Activated CD4-positive, alpha-beta memory T cell treated with anti-CD3 and anti-CD28 coated beads for 36 hours (primary cell): ENCODE measurements around the gene HMGCR. TPM values are rescaled to one million over a fixed set of nuclear protein-coding genes. Genes with fewer than 3 reads are reported as not detected.

Experiments used
- CTCF ChIA-PET: fragments of 350-600 bp; sonication (Branson Sonifier 250); formaldehyde crosslinking; loops from one replicate; lab custom pipeline; 2021; ENCODE audit warnings: antibody characterized with exemption, inconsistent platforms; lab: Charles Lee
- POLR2A ChIA-PET: fragments of 350-600 bp; sonication (Branson Sonifier 250); formaldehyde crosslinking; loops from one replicate; lab custom pipeline; 2021; ENCODE audit warnings: antibody characterized with exemption; lab: Charles Lee
- DNase-seq: peaks from one replicate; pipeline ENCODE4 v3.0.0-alpha.2; 2020
- H3K27ac Mint-ChIP-seq: one replicate; pipeline ENCODE4 v1.8.0; 2021; ENCODE audit warnings: mixed read lengths
- H3K27me3 Mint-ChIP-seq: one replicate; pipeline ENCODE4 v1.8.0; 2021; ENCODE audit warnings: mixed read lengths
- H3K36me3 Mint-ChIP-seq: one replicate; pipeline ENCODE4 v1.8.0; 2021; ENCODE audit warnings: mixed read lengths
- H3K4me1 Mint-ChIP-seq: one replicate; pipeline ENCODE4 v1.8.0; 2021; ENCODE audit warnings: low read depth, mixed read lengths
- H3K4me3 Mint-ChIP-seq: one replicate; pipeline ENCODE4 v1.8.0; 2021; ENCODE audit warnings: mild to moderate bottlenecking, mixed read lengths
- H3K9me3 Mint-ChIP-seq: one replicate; pipeline ENCODE4 v1.8.0; 2021; ENCODE audit warnings: mixed read lengths
- intact Hi-C: fragments of 100-400 bp; cut with micrococcal nuclease; formaldehyde crosslinking; loops from one replicate; pipeline ENCODE4 v1.15.1; 2023
- total RNA-seq, 2 experiments: library from RNA; stranded (reverse); gene quantifications; one replicate each; pipeline ENCODE4 v1.2.3, GENCODE V29; 2021

HMGCR gene
- total RNA-seq, 2 experiments from 2014 or later: 57.7 to 68.6 TPM

DNA sequence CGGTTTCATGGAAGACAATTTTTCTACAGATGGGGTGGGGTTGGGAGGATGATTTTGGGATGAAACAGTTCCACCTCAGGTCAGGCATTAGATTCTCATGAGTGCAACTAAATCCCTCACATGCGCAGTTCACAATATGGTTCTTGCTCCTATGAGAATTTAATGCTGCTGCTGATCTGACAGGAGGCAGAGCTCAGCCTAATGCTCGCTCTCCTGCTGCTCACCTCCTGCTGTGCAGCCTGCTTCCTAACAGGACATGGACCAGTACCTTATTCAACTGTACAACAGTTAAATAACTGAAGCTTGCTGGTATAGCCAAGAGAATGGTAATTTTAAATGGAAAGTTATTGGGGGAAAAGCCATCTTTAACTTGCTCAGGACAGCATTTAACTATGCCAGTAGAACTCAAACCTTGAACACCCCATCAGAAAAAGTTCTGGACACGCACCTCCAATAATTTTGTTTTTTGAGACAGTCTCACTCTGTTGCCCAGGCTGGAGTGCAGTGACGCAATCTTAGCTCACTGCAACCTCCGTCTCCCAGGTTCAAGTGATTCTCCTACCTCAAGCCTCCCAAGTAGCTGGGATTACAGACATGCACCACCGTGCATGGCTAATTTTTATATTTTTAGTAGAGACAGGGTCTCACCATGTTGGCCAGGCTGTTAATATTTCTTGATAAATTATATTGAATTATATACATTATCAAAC, 27.7 kb downstream of the HMGCR start:
- intact Hi-C loops: no loop called here
- Mint-ChIP-seq H3K27ac (peak overlapping the region; percentile 33), H3K4me3 (no peak overlapping the region), H3K9me3 (no peaks in the 10 kb centered on the region), H3K36me3 (peaks cover 20% of the 10 kb centered on the region), H3K27me3 (no peaks in the 10 kb centered on the region), H3K4me1 (peaks cover 11% of the 10 kb centered on the region)
- ChIA-PET CTCF (no interaction called here), POLR2A (interaction anchor here (1.2 kb wide), 1 partner anchor 14 kb away, joined by 3 read pairs; no protein-coding TSS in a partner anchor)
- no peak for DNase-seq

DNA sequence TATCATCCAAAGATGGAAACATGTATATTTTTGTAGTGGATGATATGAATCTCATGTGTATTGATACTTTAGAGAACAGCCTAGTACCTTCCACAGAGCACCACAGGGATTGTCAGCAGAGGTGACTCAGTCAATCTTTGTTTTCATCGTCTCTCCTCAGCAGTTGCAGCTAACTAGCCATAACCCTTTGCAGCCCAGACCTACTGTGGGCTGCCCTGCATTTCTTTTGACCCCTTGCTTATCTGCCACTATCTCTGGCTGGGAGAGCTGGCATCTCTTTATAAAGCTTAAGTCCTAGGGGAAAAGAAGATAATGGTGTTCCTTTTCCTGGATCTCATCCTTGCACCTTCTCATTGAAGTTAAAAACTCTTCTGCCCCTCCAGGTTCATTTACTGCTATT, 28.7 kb downstream of the HMGCR start:
- no peak overlapping the region for H3K4me3 Mint-ChIP-seq
- H3K4me1 Mint-ChIP-seq: peaks cover 11% of the 10 kb centered on the region
- ChIA-PET POLR2A (interaction anchor here (0.7 kb wide), 1 partner anchor 132 kb away, joined by 3 read pairs; no protein-coding TSS in a partner anchor), CTCF (interaction anchor here (1.2 kb wide), 1 partner anchor 129 kb away, joined by 4 read pairs; the partner anchor contains the start of gene ANKRD31)
- intact Hi-C loops: no loop called here
- DNase-seq: no peak
- H3K27me3 Mint-ChIP-seq: no peaks in the 10 kb centered on the region
- H3K27ac Mint-ChIP-seq: no peak overlapping the region
- peaks cover 10% of the 10 kb centered on the region for H3K36me3 Mint-ChIP-seq
- H3K9me3 Mint-ChIP-seq: no peaks in the 10 kb centered on the region

DNA sequence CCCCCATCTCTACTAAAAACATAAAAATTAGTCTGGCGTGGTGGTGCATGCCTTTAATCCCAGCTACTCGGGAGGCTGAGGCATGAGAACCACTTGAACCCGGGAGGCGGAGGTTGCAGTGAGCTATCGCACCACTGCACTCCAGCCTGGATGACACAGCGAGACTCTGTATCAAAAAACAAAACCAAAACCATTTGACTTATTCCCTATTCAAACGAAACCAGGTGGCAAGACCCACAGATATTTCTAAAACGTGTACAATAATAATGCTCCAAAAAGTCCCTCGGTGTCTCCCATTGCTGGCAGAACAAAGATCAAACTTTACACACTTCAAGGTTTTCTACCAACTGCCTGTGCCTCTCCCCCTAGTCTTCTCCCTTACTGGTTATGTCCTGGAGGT, 29.8 kb downstream of the HMGCR start:
- intact Hi-C loops: no loop called here
- H3K27ac Mint-ChIP-seq: no peak overlapping the region
- no peaks in the 10 kb centered on the region for H3K27me3 Mint-ChIP-seq
- CTCF ChIA-PET: no interaction called here
- POLR2A ChIA-PET: no interaction called here
- H3K4me3 Mint-ChIP-seq: no peak overlapping the region
- no peaks in the 10 kb centered on the region for H3K9me3 Mint-ChIP-seq
- no peak for DNase-seq
- peaks cover 11% of the 10 kb centered on the region for H3K4me1 Mint-ChIP-seq
- H3K36me3 Mint-ChIP-seq: peaks cover 6% of the 10 kb centered on the region

DNA sequence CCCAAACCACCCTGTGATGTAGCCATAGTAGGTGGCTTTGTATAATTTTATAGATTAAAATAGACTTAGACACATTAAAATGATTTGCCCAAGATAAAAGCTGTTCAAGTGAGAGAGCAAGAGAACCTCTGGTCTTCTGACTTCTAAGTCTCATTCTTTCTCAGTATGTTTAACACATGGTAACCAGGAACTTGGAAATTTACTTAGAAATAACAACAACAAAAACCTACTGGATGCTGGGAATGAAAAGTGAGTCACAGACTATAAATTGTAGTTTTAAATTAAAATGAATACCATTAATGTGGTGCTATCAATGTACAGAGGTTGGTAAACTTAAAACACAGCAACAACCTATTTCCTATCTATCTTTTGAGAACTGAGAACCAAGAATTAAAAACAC, 30.4 kb downstream of the HMGCR start:
- intact Hi-C loops: no loop called here
- ChIA-PET POLR2A (no interaction called here), CTCF (interaction anchor here (1.2 kb wide), 1 partner anchor 313 kb away, joined by 5 read pairs; no protein-coding TSS in a partner anchor)
- H3K36me3 Mint-ChIP-seq: peaks cover 2% of the 10 kb centered on the region
- peaks cover 11% of the 10 kb centered on the region for H3K4me1 Mint-ChIP-seq
- H3K9me3 Mint-ChIP-seq: no peaks in the 10 kb centered on the region
- no peak for DNase-seq
- no peak overlapping the region for H3K4me3 Mint-ChIP-seq
- H3K27ac Mint-ChIP-seq: no peak overlapping the region
- no peaks in the 10 kb centered on the region for H3K27me3 Mint-ChIP-seq

DNA sequence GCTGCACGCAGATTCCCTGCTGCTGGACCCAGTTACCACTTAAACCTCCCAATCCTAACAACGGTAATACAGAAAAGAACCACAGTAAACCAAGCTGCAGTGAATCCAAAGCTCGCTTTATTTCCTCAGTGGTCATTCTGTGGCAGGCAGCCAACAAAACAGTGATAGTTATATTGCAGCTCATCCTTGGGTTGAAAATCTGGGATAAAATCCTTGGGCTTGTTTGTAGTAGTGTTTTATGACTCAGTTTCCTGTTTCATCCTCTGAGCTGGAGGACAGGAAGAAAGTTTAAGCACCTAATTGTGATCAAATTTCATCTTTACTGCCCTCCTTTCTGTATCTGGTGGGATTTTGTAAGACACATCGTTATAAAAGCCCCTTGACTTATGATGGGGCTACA, 31.4 kb downstream of the HMGCR start:
- Mint-ChIP-seq H3K4me3 (no peak overlapping the region), H3K9me3 (no peaks in the 10 kb centered on the region), H3K27me3 (no peaks in the 10 kb centered on the region), H3K36me3 (peaks cover 4% of the 10 kb centered on the region), H3K27ac (no peak overlapping the region), H3K4me1 (peaks cover 11% of the 10 kb centered on the region)
- ChIA-PET CTCF (interaction anchor here (1.0 to 1.2 kb wide), 2 partner anchors 132 to 312 kb away, joined by 4 to 5 read pairs; partner anchors contain the start of gene ANKRD31), POLR2A (interaction anchor here (0.6 kb wide), 1 partner anchor 256 kb away, joined by 3 read pairs; no protein-coding TSS in a partner anchor)
- DNase-seq: no peak
- intact Hi-C loops: no loop called here

DNA sequence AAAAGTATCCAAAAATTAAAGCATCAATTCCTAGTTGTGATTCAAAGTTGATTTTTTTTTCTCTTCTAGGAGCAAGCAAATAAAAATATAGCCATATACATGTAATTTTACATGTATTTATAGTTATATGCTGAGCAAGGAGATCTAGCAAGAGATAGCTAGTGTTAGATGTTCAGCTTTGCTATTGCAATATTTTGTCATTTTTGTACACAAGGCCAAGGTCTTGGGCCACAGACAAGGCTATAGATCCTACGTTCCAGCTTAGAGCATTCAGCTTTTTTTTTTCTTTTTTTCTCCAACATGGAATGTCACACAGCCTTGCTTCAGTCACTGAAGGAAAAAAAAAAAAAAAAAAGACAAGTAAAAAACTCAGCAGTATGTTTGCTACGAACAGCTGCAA, 36.8 kb downstream of the HMGCR start:
- ChIA-PET CTCF (interaction anchor here (0.6 kb wide), 1 partner anchor 1136 kb away, joined by 4 read pairs; no protein-coding TSS in a partner anchor), POLR2A (interaction anchor here (0.5 to 0.7 kb wide), 2 partner anchors 22 to 35 kb away, joined by 3 read pairs; no protein-coding TSS in a partner anchor)

DNA sequence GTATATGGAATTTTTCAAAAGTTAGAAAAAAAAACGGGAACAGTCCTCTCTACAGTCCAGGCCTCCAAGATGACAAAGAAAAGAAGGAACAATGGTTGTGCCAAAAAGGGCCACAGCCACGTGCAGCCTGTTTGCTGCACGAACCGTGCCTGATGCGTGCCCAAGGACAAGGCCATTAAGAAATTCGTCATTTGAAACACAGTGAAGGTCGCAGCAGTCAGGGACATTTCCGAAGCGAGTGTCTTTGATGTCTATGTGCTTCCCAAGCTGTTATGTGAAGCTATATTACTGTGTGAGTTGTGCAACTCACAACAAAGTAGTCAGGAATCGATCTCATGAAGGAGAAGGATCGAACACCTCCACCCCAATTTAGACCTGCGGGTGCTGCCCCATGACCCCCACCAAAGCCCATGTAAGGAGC, 37.4 kb downstream of the HMGCR start:
- Mint-ChIP-seq H3K4me3 (no peak overlapping the region), H3K27me3 (no peaks in the 10 kb centered on the region), H3K4me1 (no peaks in the 10 kb centered on the region), H3K27ac (no peak overlapping the region), H3K36me3 (peaks cover 15% of the 10 kb centered on the region), H3K9me3 (no peaks in the 10 kb centered on the region)
- ChIA-PET POLR2A (no interaction called here), CTCF (no interaction called here)
- DNase-seq: no peak
- intact Hi-C loops: no loop called here

More for the DNA sequence above, 36.8 kb downstream of the HMGCR start:
- no peaks in the 10 kb centered on the region for H3K27me3 Mint-ChIP-seq
- no peak overlapping the region for H3K27ac Mint-ChIP-seq
- DNase-seq: no peak
- peaks cover 15% of the 10 kb centered on the region for H3K36me3 Mint-ChIP-seq
- no peak overlapping the region for H3K4me3 Mint-ChIP-seq
- intact Hi-C loops: no loop called here
- no peaks in the 10 kb centered on the region for H3K4me1 Mint-ChIP-seq
- no peaks in the 10 kb centered on the region for H3K9me3 Mint-ChIP-seq

DNA sequence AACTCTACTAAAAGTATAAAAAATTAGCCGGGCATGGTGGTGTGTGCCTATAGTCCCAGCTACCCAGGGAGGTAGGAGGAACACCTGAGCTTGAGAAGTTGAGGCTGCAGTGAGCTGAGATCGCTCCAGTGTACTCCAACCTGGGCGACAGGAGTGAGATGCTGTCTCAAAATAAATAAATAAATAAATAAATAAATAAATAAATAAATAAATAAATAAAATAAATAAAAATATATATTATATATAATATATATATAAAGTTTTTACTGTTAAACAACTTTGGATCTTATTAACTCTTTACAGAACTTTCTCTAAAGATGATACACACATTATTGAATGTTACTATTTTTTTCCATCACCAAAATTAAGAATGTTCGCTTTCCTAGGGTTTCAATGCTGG, 38.4 kb downstream of the HMGCR start:
- peaks cover 18% of the 10 kb centered on the region for H3K36me3 Mint-ChIP-seq
- POLR2A ChIA-PET: no interaction called here
- CTCF ChIA-PET: interaction anchor here (0.7 kb wide), 1 partner anchor 829 kb away, joined by 4 read pairs; no protein-coding TSS in a partner anchor

DNA sequence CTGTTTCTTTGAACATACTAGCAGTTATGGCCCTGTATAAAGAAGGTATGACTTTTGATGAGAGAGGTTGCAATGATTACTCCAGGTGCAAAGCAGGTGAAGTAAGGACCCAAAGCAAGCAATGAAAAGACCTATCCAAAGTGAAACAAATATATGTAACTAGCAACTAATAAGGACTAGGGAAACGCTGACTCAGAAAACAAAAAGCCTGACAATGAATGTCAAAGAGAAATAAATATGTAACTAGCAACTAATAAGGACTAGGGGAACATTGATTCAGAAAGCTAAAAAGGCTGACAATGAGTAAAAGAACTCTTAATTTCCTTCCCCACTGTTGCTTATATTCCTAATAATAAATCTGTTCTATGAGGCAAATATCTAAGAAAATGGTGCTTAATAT, 43.1 kb downstream of the HMGCR start:
- intact Hi-C loops: no loop called here
- POLR2A ChIA-PET: no interaction called here
- no peak for DNase-seq
- H3K36me3 Mint-ChIP-seq: peaks cover 11% of the 10 kb centered on the region
- H3K4me1 Mint-ChIP-seq: peaks cover 2% of the 10 kb centered on the region
- CTCF ChIA-PET: no interaction called here
- no peaks in the 10 kb centered on the region for H3K27me3 Mint-ChIP-seq
- no peak overlapping the region for H3K27ac Mint-ChIP-seq
- no peak overlapping the region for H3K4me3 Mint-ChIP-seq
- no peaks in the 10 kb centered on the region for H3K9me3 Mint-ChIP-seq

More for the DNA sequence above, 38.4 kb downstream of the HMGCR start:
- no peaks in the 10 kb centered on the region for H3K4me1 Mint-ChIP-seq
- no peaks in the 10 kb centered on the region for H3K9me3 Mint-ChIP-seq
- DNase-seq: no peak
- intact Hi-C loops: no loop called here
- H3K4me3 Mint-ChIP-seq: no peak overlapping the region
- no peak overlapping the region for H3K27ac Mint-ChIP-seq
- no peaks in the 10 kb centered on the region for H3K27me3 Mint-ChIP-seq

DNA sequence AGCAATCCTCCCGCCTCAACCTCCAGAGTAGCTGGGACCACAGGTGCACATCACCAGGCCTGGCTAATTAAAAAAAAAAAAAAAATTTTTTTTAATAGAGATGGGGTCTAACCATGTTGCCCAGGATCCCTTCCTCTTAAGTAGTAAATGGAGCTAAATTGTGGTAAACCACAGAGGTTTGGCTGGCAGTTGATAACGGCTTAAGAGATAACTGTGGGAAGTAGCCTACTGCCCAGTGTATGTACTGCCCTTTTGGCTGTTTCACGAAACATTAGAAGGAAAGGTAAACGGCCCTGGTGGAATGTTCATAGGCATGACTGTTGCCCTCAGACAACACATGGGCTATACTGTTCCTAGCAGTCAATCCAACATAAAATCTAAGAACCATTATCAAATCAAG, 44.4 kb downstream of the HMGCR start:
- H3K27ac Mint-ChIP-seq: no peak overlapping the region
- DNase-seq: no peak
- intact Hi-C loops: no loop called here
- no peaks in the 10 kb centered on the region for H3K27me3 Mint-ChIP-seq
- peaks cover 2% of the 10 kb centered on the region for H3K4me1 Mint-ChIP-seq
- ChIA-PET CTCF (no interaction called here), POLR2A (no interaction called here)
- H3K36me3 Mint-ChIP-seq: peaks cover 8% of the 10 kb centered on the region
- H3K9me3 Mint-ChIP-seq: no peaks in the 10 kb centered on the region
- no peak overlapping the region for H3K4me3 Mint-ChIP-seq

DNA sequence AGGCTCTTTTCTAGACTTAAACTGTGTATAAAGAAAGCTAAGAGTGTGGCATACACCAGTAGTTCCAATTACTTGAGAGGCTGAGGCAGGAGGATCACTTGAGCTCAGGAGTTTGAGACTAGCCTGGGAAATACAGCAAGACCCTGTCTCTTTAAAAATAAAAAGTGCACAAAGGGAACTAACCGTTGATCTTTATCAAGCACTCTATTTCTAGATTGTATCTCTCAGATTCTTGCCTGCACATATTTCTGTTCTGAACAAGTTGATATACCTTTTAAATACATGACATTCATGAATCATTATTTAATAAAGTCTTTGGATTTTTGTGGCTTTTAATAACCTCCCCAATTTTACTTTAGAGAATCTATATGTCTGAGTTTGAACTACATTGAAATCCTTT, 47.2 kb downstream of the HMGCR start:
- ChIA-PET CTCF (no interaction called here), POLR2A (no interaction called here)
- no peak overlapping the region for H3K27ac Mint-ChIP-seq
- peaks cover 18% of the 10 kb centered on the region for H3K36me3 Mint-ChIP-seq
- DNase-seq: no peak
- H3K4me1 Mint-ChIP-seq: peaks cover 2% of the 10 kb centered on the region
- intact Hi-C loops: no loop called here
- H3K9me3 Mint-ChIP-seq: no peaks in the 10 kb centered on the region
- no peaks in the 10 kb centered on the region for H3K27me3 Mint-ChIP-seq
- H3K4me3 Mint-ChIP-seq: no peak overlapping the region

DNA sequence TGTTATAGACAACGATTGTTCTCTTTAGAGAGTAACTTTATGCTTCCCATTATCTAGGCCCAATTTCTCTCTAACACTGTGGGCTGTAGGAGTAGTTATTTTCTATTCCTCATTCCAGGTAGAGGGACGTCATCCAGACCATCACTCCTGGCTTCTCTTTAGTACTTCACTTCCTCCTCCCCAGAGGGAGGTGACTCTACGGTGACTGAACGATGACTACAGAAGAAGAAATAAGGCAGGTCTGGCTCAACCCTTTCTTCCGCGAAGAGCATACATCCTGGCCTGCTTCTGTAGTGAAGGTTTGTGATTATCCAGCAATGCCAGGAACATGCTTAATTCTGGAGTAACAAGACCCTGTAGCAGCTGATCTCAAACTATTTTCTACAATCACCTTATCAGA, 50.8 kb downstream of the HMGCR start:
- Mint-ChIP-seq H3K27ac (no peak overlapping the region), H3K9me3 (no peaks in the 10 kb centered on the region), H3K27me3 (no peaks in the 10 kb centered on the region), H3K4me3 (no peak overlapping the region), H3K36me3 (peaks cover 16% of the 10 kb centered on the region), H3K4me1 (peaks cover 9% of the 10 kb centered on the region)
- POLR2A ChIA-PET: no interaction called here
- CTCF ChIA-PET: no interaction called here
- no peak for DNase-seq
- intact Hi-C loops: loop anchor here (2.0 to 5.0 kb wide), 2 partner anchors 124 to 179 kb away; partner anchors contain the start of genes CERT1 and POLK
